Trophoblast cell (in vitro differentiated cells and primary cell): ENCODE results near the gene HAGHL.

ENCODE experiments used
- DNase-seq, 2 donors: peaks; one replicate each; pipeline ENCODE4 v3.0.0-alpha.2; 2016
- H2AFZ ChIP-seq: 2 replicates; pipeline ENCODE4 v1.6.1; 2013; ENCODE audit warnings: low read length, moderate library complexity, mild to moderate bottlenecking; ENCODE audit not compliant: insufficient read depth, poor library complexity
- H2AK5ac ChIP-seq: 2 replicates; pipeline ENCODE4 v1.6.1; 2013; ENCODE audit warnings: mild to moderate bottlenecking, low read length
- H2BK120ac ChIP-seq: 2 replicates; pipeline ENCODE4 v1.6.1; 2013; ENCODE audit warnings: low read length, mild to moderate bottlenecking, moderate library complexity; ENCODE audit not compliant: insufficient read depth, poor library complexity
- H2BK12ac ChIP-seq: 2 replicates; pipeline ENCODE4 v1.6.1; 2013; ENCODE audit warnings: mild to moderate bottlenecking, low read length, moderate library complexity
- H2BK5ac ChIP-seq: 2 replicates; pipeline ENCODE4 v1.6.1; 2013; ENCODE audit warnings: low read length, low read depth, moderate library complexity, mild to moderate bottlenecking; ENCODE audit not compliant: poor library complexity
- H3K14ac ChIP-seq: 2 replicates; pipeline ENCODE4 v1.6.1; 2013; ENCODE audit warnings: mild to moderate bottlenecking, low read length
- H3K18ac ChIP-seq: 2 replicates; pipeline ENCODE4 v1.6.1; 2013; ENCODE audit warnings: mild to moderate bottlenecking, low read length
- H3K23ac ChIP-seq: 2 replicates; pipeline ENCODE4 v1.6.1; 2013; ENCODE audit warnings: low read length
- H3K27ac ChIP-seq: 2 replicates; pipeline ENCODE4 v1.5.1; 2013; ENCODE audit warnings: low read depth, mild to moderate bottlenecking, inconsistent platforms, low read length, moderate library complexity
- H3K27me3 ChIP-seq: 2 replicates; pipeline ENCODE4 v1.6.1; 2013; ENCODE audit warnings: inconsistent platforms, mild to moderate bottlenecking, low read length, moderate library complexity; ENCODE audit not compliant: insufficient read depth
- H3K36me3 ChIP-seq, 2 experiments: 1 replicate in 1 of 2; 2 replicates in 1 of 2; pipeline ENCODE4 v1.6.1; 2013; ENCODE audit warnings: low read length in 2 of 2, mild to moderate bottlenecking in 2 of 2, moderate library complexity in 1 of 2; ENCODE audit not compliant: insufficient read depth in 2 of 2, control insufficient read depth in 1 of 2
- H3K4ac ChIP-seq: 2 replicates; pipeline ENCODE4 v1.6.1; 2013; ENCODE audit warnings: low read depth, mild to moderate bottlenecking, low read length, moderate library complexity
- H3K4me1 ChIP-seq, 2 experiments: 1 replicate in 1 of 2; 2 replicates in 1 of 2; pipeline ENCODE4 v1.6.1; 2013; ENCODE audit warnings: low read length in 2 of 2, mild to moderate bottlenecking in 2 of 2, moderate library complexity in 1 of 2; ENCODE audit not compliant: insufficient read depth in 2 of 2, control insufficient read depth in 1 of 2
- H3K4me2 ChIP-seq: 2 replicates; pipeline ENCODE4 v1.6.1; 2013; ENCODE audit warnings: inconsistent platforms, mild to moderate bottlenecking, low read length, moderate library complexity
- H3K4me3 ChIP-seq: 2 replicates; pipeline ENCODE4 v1.5.1; 2013; ENCODE audit warnings: mild to moderate bottlenecking, low read depth, low read length, inconsistent platforms
- H3K79me1 ChIP-seq: one replicate; pipeline ENCODE4 v1.6.1; 2013; ENCODE audit warnings: low read length
- H3K79me2 ChIP-seq: 2 replicates; pipeline ENCODE4 v1.6.1; 2013; ENCODE audit warnings: low read length, mild to moderate bottlenecking; ENCODE audit not compliant: control insufficient read depth, insufficient read depth, poor library complexity
- H3K9ac ChIP-seq: 2 replicates; pipeline ENCODE4 v1.6.1; 2013; ENCODE audit warnings: mild to moderate bottlenecking, low read length
- H3K9me3 ChIP-seq: 2 replicates; pipeline ENCODE4 v1.6.1; 2013; ENCODE audit warnings: low read depth, mild to moderate bottlenecking, control low read depth, inconsistent platforms, low read length; ENCODE audit not compliant: insufficient read depth
- H4K12ac ChIP-seq: 2 replicates; pipeline ENCODE4 v1.6.1; 2013; ENCODE audit warnings: low read depth, mild to moderate bottlenecking, low read length, moderate library complexity
- H4K8ac ChIP-seq: 2 replicates; pipeline ENCODE4 v1.6.1; 2013; ENCODE audit warnings: low read depth, mild to moderate bottlenecking, low read length, moderate library complexity
- H4K91ac ChIP-seq: one replicate; pipeline ENCODE4 v1.6.1; 2013; ENCODE audit warnings: low read depth, mild to moderate bottlenecking, low read length, moderate library complexity
- whole genome bisulfite sequencing: extraction: QIAGEN DNeasy Blood & Tissue Kit; methylation state at CpG from one replicate; pipeline ENCODE4 v1.1.7; 2013; ENCODE audit warnings: missing lambda C conversion rate; ENCODE audit not compliant: insufficient read length, insufficient coverage; ENCODE audit errors: extremely low coverage; 5-methylcytosine and 5-hydroxymethylcytosine counted together

HAGHL gene

DNA sequence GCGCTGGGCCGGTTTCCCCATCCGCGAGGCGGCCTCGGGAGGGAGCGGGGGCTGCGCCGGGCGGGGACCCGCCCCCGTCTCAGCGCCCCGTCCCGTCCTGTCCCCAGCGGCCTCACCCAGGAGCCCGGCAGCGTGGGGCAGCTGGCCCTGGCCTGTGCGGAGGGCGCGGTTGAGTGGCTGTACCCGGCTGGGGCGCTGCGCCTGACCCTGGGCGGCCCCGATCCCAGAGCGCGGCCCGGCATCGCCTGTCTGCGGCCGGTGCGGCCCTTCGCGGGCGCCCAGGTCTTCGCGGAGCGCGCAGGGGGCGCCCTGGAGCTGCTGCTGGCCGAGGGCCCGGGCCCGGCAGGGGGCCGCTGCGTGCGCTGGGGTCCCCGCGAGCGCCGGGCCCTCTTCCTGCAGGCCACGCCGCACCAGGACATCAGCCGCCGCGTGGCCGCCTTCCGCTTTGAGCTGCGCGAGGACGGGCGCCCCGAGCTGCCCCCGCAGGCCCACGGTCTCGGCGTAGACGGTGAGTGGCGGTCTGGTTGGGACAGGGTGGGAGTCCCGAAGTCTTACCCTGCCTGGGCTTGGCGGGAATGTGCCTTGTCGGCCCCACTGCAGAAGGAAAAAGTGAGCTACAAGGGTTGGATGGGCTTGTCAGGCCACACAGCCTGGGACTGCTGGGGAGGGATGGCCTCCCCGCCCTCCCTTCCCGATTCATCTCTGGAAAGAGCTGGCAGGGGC is 11.3 kb upstream of the HAGHL start:
- DNase-seq = no peak
- H3K79me2 ChIP-seq = peaks cover 2% of the 10 kb centered on the region
- peaks cover 12% of the 10 kb centered on the region for H3K9me3 ChIP-seq
- no peak overlapping the region for H3K27ac ChIP-seq
- no peaks in the 10 kb centered on the region for H3K36me3 ChIP-seq
- H2BK120ac ChIP-seq = no peak overlapping the region
- peaks cover 12% of the 10 kb centered on the region for H3K27me3 ChIP-seq
- no peak overlapping the region for H3K18ac ChIP-seq
- no peak overlapping the region for H2BK12ac ChIP-seq
- peak overlapping the region; percentile 40 for H4K8ac ChIP-seq
- H3K79me1 ChIP-seq = peaks cover 4% of the 10 kb centered on the region
- H3K4me3 ChIP-seq = peak overlapping the region; percentile 67
- no peak overlapping the region for H2AFZ ChIP-seq
- peaks cover 24 to 28% of the 10 kb centered on the region in 2 experiments for H3K4me1 ChIP-seq
- peak overlapping the region; percentile 93 for H3K4me2 ChIP-seq
- H3K9ac ChIP-seq = no peak overlapping the region
- WGBS = no CpG with 5 or more reads among the region's 74 CpGs
- no peak overlapping the region for H3K4ac ChIP-seq
- H4K91ac ChIP-seq = no peak overlapping the region
- H3K23ac ChIP-seq = no peak overlapping the region
- no peak overlapping the region for H2BK5ac ChIP-seq
- no peak overlapping the region for H2AK5ac ChIP-seq
- no peak overlapping the region for H4K12ac ChIP-seq
- H3K14ac ChIP-seq = no peak overlapping the region

DNA sequence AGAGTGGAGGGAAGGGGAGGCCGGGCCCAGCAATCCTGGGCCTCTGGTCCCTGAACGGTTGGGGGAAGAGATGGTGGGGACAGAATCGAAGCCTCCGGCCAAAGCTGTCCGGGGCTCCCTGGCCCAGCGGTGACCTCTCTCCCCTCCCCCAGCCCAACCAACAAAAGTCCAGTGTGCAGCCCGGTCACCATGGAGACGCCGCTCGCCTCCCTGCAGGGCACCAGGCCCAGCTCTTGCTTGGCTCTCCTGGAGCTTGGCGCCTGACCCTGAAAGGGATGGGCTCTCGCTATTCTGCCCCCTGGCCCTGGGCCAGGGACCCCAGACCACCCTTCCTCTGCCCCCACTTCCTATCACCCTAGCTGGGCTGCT is 10.7 kb upstream of the HAGHL start:
- Histone ChIP-seq H4K91ac (no peak overlapping the region), H3K18ac (no peak overlapping the region), H3K14ac (no peak overlapping the region), H3K27ac (no peak overlapping the region), H3K4me1 (peaks cover 24 to 30% of the 10 kb centered on the region in 2 experiments), H2AK5ac (no peak overlapping the region), H4K8ac (no peak overlapping the region), H3K9me3 (peaks cover 12% of the 10 kb centered on the region), H3K79me1 (peaks cover 9% of the 10 kb centered on the region), H3K9ac (no peak overlapping the region), H3K4me3 (no peak overlapping the region), H3K79me2 (peaks cover 6% of the 10 kb centered on the region), H3K36me3 (no peaks in the 10 kb centered on the region), H3K27me3 (peaks cover 12% of the 10 kb centered on the region), H3K4me2 (no peak overlapping the region), H2BK120ac (no peak overlapping the region), H2AFZ (no peak overlapping the region), H3K4ac (no peak overlapping the region), H4K12ac (no peak overlapping the region), H2BK5ac (no peak overlapping the region), H2BK12ac (no peak overlapping the region), H3K23ac (no peak overlapping the region)
- WGBS = no CpG with 5 or more reads among the region's 12 CpGs
- no peak for DNase-seq

DNA sequence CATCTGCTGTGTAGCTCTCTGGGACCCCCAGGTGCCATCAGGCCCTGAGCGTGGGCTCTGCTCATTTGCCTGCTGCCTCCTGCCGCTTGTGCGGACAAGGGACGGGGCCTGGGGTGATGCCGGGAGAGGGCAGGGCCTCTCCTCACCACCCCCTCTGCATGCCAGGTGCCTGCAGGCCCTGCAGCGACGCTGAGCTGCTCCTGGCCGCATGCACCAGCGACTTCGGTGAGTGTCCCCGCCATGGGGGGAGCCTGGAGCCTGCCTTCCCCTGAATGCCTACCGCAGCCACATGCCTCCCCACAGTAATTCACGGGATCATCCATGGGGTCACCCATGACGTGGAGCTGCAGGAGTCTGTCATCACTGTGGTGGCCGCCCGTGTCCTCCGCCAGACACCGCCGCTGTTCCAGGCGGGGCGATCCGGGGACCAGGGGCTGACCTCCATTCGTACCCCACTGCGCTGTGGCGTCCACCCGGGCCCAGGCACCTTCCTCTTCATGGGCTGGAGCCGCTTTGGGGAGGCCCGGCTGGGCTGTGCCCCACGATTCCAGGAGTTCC is 10.1 kb upstream of the HAGHL start:
- Histone ChIP-seq H3K9ac (no peak overlapping the region), H4K8ac (no peak overlapping the region), H3K36me3 (no peaks in the 10 kb centered on the region), H3K18ac (no peak overlapping the region), H4K91ac (no peak overlapping the region), H3K27me3 (peaks cover 12% of the 10 kb centered on the region), H3K23ac (no peak overlapping the region), H3K79me2 (peaks cover 6% of the 10 kb centered on the region), H3K4ac (no peak overlapping the region), H2AFZ (no peak overlapping the region), H2BK12ac (no peak overlapping the region), H2BK120ac (no peak overlapping the region), H3K79me1 (peaks cover 11% of the 10 kb centered on the region), H4K12ac (no peak overlapping the region), H3K4me1 (peaks cover 30 to 35% of the 10 kb centered on the region in 2 experiments), H3K27ac (no peak overlapping the region), H2AK5ac (no peak overlapping the region), H3K9me3 (peaks cover 15% of the 10 kb centered on the region), H3K14ac (no peak overlapping the region), H3K4me3 (no peak overlapping the region), H3K4me2 (no peak overlapping the region), H2BK5ac (no peak overlapping the region)
- WGBS = no CpG with 5 or more reads among the region's 29 CpGs
- DNase-seq = no peak

DNA sequence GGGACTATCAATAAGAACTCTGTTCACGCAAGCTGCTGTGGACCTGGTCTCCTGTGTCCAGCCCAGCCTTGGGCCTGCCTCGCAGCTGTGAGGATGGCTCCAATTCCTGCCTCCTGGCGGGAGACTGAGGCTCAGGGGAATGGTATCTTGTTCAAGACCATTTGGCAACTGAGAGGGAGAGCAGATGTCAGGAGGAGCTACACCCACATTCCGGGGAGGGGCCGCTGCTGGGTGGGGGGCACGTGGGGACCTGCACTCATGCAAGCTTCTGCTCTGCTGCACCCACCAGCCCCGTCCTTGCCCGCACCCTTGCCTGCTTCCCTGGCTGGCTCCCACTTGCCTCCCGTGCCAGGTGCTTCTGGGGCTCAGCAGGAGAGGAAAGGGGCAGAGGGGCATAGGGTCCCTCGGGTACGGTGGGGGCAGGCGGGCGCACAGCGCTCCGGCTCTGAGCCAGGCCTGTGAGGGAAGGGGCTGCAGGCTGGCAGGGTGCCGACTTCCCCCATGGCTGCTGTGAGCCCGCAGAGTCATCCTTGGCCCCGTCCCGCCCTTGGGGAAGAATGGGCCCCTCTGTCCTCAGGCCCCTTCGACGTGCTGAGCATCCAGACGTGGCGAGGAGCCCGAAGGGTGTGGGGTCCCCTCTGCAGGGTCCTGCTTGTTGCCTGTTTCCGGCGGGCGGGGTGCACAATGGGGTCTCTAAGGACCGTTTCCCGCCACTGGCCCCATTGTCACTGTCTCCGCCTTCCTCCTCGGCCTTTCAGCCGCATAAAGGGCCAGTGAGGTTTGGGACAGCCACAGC is 9.3 kb upstream of the HAGHL start:
- peaks cover 31 to 35% of the 10 kb centered on the region in 2 experiments for H3K4me1 ChIP-seq
- H3K36me3 ChIP-seq = peaks cover 0 to 3% of the 10 kb centered on the region in 2 experiments
- no peak overlapping the region for H4K12ac ChIP-seq
- no peak overlapping the region for H2BK5ac ChIP-seq
- no peak overlapping the region for H2BK12ac ChIP-seq
- H3K4me3 ChIP-seq = no peak overlapping the region
- peaks cover 12% of the 10 kb centered on the region for H3K27me3 ChIP-seq
- peaks cover 11% of the 10 kb centered on the region for H3K79me1 ChIP-seq
- no peak overlapping the region for H2AFZ ChIP-seq
- H3K27ac ChIP-seq = no peak overlapping the region
- H3K9ac ChIP-seq = no peak overlapping the region
- H3K79me2 ChIP-seq = peaks cover 6% of the 10 kb centered on the region
- H3K18ac ChIP-seq = no peak overlapping the region
- peaks cover 15% of the 10 kb centered on the region for H3K9me3 ChIP-seq
- no peak overlapping the region for H4K91ac ChIP-seq
- DNase-seq = no peak
- H4K8ac ChIP-seq = no peak overlapping the region
- no peak overlapping the region for H3K23ac ChIP-seq
- WGBS = no CpG with 5 or more reads among the region's 32 CpGs
- no peak overlapping the region for H3K14ac ChIP-seq
- H3K4ac ChIP-seq = no peak overlapping the region
- H3K4me2 ChIP-seq = no peak overlapping the region
- H2BK120ac ChIP-seq = no peak overlapping the region
- no peak overlapping the region for H2AK5ac ChIP-seq
